GM18909 (cell line): ENCODE data around the gene LAMA1.

Source experiments
- ATAC-seq: cut with Tn5 transposase; IDR thresholded peaks from one replicate; pipeline ENCODE4 v1.9.1; 2021; ENCODE audit warnings: mild to moderate bottlenecking; ENCODE audit not compliant: unreplicated experiment, poor library complexity

The LAMA1 gene

GRCh38 chr18:7064346-7064745 lies 53.3 kb downstream of the LAMA1 start:
- no peak for ATAC-seq

GRCh38 chr18:7062811-7063210 lies 54.8 kb downstream of the LAMA1 start:
- ATAC-seq, result no peak

GRCh38 chr18:7062236-7062635 lies 55.4 kb downstream of the LAMA1 start:
- ATAC-seq, result no peak

GRCh38 chr18:7059276-7059675 lies 58.3 kb downstream of the LAMA1 start:
- no peak for ATAC-seq

- no peak for ATAC-seq
Observed at GRCh38 chr18:7056026-7056425, 61.6 kb downstream of the LAMA1 start.

- no peak for ATAC-seq
Observed at GRCh38 chr18:7049951-7050350, 67.6 kb downstream of the LAMA1 start.

- no peak for ATAC-seq
Observed at GRCh38 chr18:7048081-7048480, 69.5 kb downstream of the LAMA1 start.

GRCh38 chr18:7047336-7047735 lies 70.3 kb downstream of the LAMA1 start:
- no peak for ATAC-seq

- no peak for ATAC-seq
Observed at GRCh38 chr18:7038330-7038851, 79.2 kb downstream of the LAMA1 start.

GRCh38 chr18:7037470-7037869 lies 80.1 kb downstream of the LAMA1 start:
- no peak for ATAC-seq

- ATAC-seq, result no peak
Observed at GRCh38 chr18:7035807-7036206, 81.8 kb downstream of the LAMA1 start.

GRCh38 chr18:7034924-7035323 lies 82.7 kb downstream of the LAMA1 start:
- no peak for ATAC-seq

GRCh38 chr18:7032537-7032936 lies 85.1 kb downstream of the LAMA1 start:
- no peak for ATAC-seq

GRCh38 chr18:7028625-7029024 lies 89.0 kb downstream of the LAMA1 start:
- no peak for ATAC-seq

- no peak for ATAC-seq
Observed at GRCh38 chr18:7025194-7025593, 92.4 kb downstream of the LAMA1 start.

GRCh38 chr18:7023581-7023980 lies 94.0 kb downstream of the LAMA1 start:
- no peak for ATAC-seq

- no peak for ATAC-seq
Observed at GRCh38 chr18:7023063-7023580, 94.5 kb downstream of the LAMA1 start.

GRCh38 chr18:7021994-7022840 lies 95.4 kb downstream of the LAMA1 start:
- no peak for ATAC-seq

GRCh38 chr18:7020995-7021777 lies 96.4 kb downstream of the LAMA1 start:
- ATAC-seq, result no peak

GRCh38 chr18:7017013-7017412 lies 100.6 kb downstream of the LAMA1 start:
- no peak for ATAC-seq

GRCh38 chr18:7011142-7011541 lies 106.5 kb downstream of the LAMA1 start:
- no peak for ATAC-seq
